Vagina (tissue), 2 donors: ENCODE results near the gene SPINT2. TPM values are rescaled to one million over a fixed set of nuclear protein-coding genes. Genes with fewer than 3 reads are reported as not detected.

Experiments
- DNase-seq, 2 donors: peaks; one replicate each; pipeline ENCODE4 v3.0.0-alpha.2; 2017; ENCODE audit errors: extremely low spot score in 2 of 2
- H3K27ac ChIP-seq: fragments of 200-600 bp; sonication (generic); one replicate; pipeline ENCODE4 v1.5.1; 2019
- H3K27me3 ChIP-seq: fragments of 200-600 bp; sonication (generic); one replicate; pipeline ENCODE4 v1.5.1; 2019
- H3K36me3 ChIP-seq, 2 donors: fragments of 200-600 bp; sonication (generic); one replicate each; pipeline ENCODE4 v1.5.1; 2017 to 2019
- H3K4me1 ChIP-seq: fragments of 200-600 bp; sonication (generic); one replicate; pipeline ENCODE4 v1.5.1; 2019
- H3K4me3 ChIP-seq, 2 donors: fragments of 200-600 bp; sonication (generic); 1 replicate in 1 of 2; 2 replicates in 1 of 2; pipeline ENCODE4 v1.5.1; 2016 to 2019
- H3K9me3 ChIP-seq: fragments of 200-600 bp; sonication (generic); one replicate; pipeline ENCODE4 v1.5.1; 2019
- POLR2A ChIP-seq, 2 donors: fragments of 450-650 bp; IDR thresholded peaks; one replicate each; pipeline ENCODE4 v1.6.1; 2017; ENCODE audit warnings: antibody characterized with exemption in 2 of 2, mild to moderate bottlenecking in 2 of 2, moderate library complexity in 2 of 2
- POLR2AphosphoS5 ChIP-seq, 2 donors: sonication (generic); formaldehyde crosslinking; IDR thresholded peaks; one replicate each; pipeline ENCODE4 v1.9.0; 2017; ENCODE audit warnings: antibody characterized with exemption in 2 of 2, mild to moderate bottlenecking in 2 of 2, low read depth in 1 of 2; ENCODE audit not compliant: insufficient read depth in 1 of 2
- intact Hi-C: fragments of 100-400 bp; cut with DNase I; formaldehyde crosslinking; loops from one replicate; pipeline ENCODE4 v1.15.1; 2023
- total RNA-seq: library from RNA; depleted of rRNA; stranded (reverse); fragments of >200 nt; gene quantifications from one replicate; pipeline ENCODE4 v1.2.3, GENCODE V29; 2016
- TF ChIP-seq, protein P1 (sequence below), 3 experiments: fragments of 450-650 bp in 2 of 3; fragments of 200-600 bp in 1 of 3; sonication (generic) in 1 of 3; IDR thresholded peaks; one replicate each; pipeline ENCODE4 v1.5.1; 2017 to 2019; ENCODE audit warnings: antibody characterized with exemption in 3 of 3, mild to moderate bottlenecking in 2 of 3, moderate library complexity in 2 of 3

SPINT2 gene, protein sequence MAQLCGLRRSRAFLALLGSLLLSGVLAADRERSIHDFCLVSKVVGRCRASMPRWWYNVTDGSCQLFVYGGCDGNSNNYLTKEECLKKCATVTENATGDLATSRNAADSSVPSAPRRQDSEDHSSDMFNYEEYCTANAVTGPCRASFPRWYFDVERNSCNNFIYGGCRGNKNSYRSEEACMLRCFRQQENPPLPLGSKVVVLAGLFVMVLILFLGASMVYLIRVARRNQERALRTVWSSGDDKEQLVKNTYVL
- total RNA-seq: 174 TPM

DNA sequence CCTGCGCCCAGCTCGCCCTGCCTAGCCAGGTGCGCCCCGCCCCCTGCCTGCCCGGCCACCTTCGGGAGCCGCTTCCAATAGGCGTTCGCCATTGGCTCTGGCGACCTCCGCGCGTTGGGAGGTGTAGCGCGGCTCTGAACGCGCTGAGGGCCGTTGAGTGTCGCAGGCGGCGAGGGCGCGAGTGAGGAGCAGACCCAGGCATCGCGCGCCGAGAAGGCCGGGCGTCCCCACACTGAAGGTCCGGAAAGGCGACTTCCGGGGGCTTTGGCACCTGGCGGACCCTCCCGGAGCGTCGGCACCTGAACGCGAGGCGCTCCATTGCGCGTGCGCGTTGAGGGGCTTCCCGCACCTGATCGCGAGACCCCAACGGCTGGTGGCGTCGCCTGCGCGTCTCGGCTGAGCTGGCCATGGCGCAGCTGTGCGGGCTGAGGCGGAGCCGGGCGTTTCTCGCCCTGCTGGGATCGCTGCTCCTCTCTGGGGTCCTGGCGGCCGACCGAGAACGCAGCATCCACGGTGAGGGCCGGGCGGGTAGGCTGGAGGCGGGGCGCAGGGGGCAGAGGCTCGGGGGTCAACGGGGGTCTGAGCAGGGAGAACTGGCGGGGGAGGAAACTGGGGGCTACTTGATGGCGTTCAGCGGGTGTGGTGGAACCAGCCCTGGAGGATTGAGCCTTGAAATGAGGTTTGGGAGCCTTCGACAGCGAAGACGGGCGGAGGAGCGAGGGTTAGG lies at the start of gene SPINT2:
Gene SPINT2, plus strand, starts transcription at position 88 of the 727 bp plus-strand sequence. Its CDS starts 320 bp downstream, at position 408.
- H3K4me1 ChIP-seq: peaks cover 38% of the 10 kb centered on the region
- H3K4me3 ChIP-seq: peak within 1 kb of the TSS; percentile 61 to 76
- TF ChIP-seq, protein P1, sequence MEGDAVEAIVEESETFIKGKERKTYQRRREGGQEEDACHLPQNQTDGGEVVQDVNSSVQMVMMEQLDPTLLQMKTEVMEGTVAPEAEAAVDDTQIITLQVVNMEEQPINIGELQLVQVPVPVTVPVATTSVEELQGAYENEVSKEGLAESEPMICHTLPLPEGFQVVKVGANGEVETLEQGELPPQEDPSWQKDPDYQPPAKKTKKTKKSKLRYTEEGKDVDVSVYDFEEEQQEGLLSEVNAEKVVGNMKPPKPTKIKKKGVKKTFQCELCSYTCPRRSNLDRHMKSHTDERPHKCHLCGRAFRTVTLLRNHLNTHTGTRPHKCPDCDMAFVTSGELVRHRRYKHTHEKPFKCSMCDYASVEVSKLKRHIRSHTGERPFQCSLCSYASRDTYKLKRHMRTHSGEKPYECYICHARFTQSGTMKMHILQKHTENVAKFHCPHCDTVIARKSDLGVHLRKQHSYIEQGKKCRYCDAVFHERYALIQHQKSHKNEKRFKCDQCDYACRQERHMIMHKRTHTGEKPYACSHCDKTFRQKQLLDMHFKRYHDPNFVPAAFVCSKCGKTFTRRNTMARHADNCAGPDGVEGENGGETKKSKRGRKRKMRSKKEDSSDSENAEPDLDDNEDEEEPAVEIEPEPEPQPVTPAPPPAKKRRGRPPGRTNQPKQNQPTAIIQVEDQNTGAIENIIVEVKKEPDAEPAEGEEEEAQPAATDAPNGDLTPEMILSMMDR (IDR thresholded peaks at IDR 0.05): no peak
- TF ChIP-seq POLR2A (IDR thresholded peaks at IDR 0.05) (peak in 1 of 2 donors; percentile 53), POLR2AphosphoS5 (IDR thresholded peaks at IDR 0.05; ENCODE audit: insufficient read depth in 1 of 2, low read depth in 1 of 2) (peak in 1 of 2 donors; percentile 77)
- no peaks in the 10 kb centered on the region for H3K27me3 ChIP-seq
- no peaks in the 10 kb centered on the region for H3K36me3 ChIP-seq
- no peak for DNase-seq
- peak within 1 kb of the TSS; percentile 87 for H3K27ac ChIP-seq
- intact Hi-C loops: no loop called here
- H3K9me3 ChIP-seq: no peaks in the 10 kb centered on the region

DNA sequence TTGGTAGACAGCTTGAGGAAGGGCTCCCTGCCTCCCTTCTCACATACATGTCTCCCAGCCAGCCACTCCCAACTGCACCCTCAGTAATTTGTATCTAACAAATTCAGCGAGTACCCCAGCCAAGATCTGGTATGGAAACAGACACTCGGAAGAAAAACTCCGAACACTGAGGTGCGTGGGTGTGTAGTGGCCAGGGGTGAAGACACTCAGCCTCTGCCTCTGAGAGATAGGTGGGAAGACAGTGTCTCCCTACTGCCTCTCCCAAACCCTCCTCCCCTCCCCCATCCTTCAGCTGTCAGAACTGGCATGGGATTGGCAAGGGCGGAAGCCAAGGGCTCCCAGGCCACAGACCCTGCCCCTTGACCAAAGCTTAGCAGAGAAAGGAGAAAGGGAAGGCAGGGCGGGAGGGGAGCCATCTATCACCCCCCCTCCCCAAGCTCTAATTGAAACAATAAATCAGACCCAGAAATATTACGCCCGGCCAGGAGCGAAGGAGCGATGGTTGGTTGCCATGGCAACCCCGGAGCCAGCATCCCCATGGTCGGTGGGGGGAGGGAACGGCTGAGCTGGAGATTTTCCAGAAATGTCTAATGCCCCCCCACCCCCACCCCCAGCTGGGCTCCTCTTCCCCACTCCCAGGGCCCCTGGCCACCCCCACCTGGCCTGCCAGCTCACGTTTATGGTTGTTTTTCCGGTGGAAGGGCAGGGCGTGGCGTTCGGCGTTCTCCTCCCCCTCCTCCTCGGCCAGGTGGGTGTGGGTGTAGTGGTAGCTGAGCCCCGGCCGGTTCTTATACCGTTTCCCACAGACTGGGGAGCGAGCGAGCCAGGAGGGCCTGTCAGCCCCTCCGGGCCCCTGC lies 47.4 kb upstream of the SPINT2 start:
- H3K36me3 ChIP-seq: no peaks in the 10 kb centered on the region
- no peak overlapping the region for H3K4me3 ChIP-seq
- no peaks in the 10 kb centered on the region for H3K4me1 ChIP-seq
- no peaks in the 10 kb centered on the region for H3K9me3 ChIP-seq
- TF ChIP-seq, protein P1 (IDR thresholded peaks at IDR 0.05): no peak
- TF ChIP-seq POLR2A (IDR thresholded peaks at IDR 0.05) (no peak), POLR2AphosphoS5 (IDR thresholded peaks at IDR 0.05; ENCODE audit: insufficient read depth in 1 of 2, low read depth in 1 of 2) (no peak)
- no peak for DNase-seq
- H3K27ac ChIP-seq: no peak overlapping the region
- intact Hi-C loops: no loop called here
- H3K27me3 ChIP-seq: no peaks in the 10 kb centered on the region

DNA sequence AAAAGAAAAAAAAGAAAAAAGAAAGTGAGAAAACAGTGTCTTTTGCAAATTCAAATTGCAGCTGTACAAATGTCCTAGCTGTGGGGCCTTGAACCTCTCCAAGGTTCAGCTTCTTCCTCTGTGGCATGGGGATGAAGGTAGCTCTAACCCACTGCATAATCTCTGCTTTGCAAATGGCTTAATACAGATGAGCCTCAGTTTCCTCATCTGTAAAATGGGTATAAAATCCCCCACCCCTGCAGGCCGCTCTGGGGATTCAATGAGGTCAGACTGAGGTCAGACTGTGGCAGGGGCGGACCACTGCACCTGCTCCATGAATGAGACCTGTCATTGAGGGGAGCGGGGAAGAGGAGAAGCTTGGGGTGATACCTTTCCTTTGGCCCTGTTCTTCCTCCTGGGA lies 46.2 kb upstream of the SPINT2 start:
- no peak for DNase-seq
- H3K27ac ChIP-seq: no peak overlapping the region
- H3K4me3 ChIP-seq: no peak overlapping the region
- no peaks in the 10 kb centered on the region for H3K4me1 ChIP-seq
- no peaks in the 10 kb centered on the region for H3K36me3 ChIP-seq
- H3K27me3 ChIP-seq: peaks cover 3% of the 10 kb centered on the region
- TF ChIP-seq, protein P1 (IDR thresholded peaks at IDR 0.05): no peak
- TF ChIP-seq POLR2AphosphoS5 (IDR thresholded peaks at IDR 0.05; ENCODE audit: insufficient read depth in 1 of 2, low read depth in 1 of 2) (no peak), POLR2A (IDR thresholded peaks at IDR 0.05) (no peak)
- no peaks in the 10 kb centered on the region for H3K9me3 ChIP-seq
- intact Hi-C loops: no loop called here

DNA sequence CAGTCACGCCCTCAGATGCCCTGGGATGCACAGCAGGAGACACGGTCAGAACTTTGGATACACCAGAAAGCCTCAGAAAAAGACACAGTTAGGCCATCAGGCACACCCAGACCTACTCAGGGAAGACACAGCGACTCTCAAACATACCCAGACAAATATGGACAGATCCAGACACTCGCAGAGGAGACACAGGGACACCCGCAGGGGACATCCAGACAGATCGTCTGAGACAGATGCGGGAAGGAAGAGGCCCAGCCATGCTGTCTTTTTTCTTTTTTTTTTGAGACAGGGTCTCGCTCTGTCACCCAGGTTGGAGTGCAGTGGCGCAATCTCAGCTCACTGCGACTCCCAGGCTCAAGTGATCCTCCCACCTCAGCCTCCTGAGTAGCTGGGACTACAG lies 45.2 kb upstream of the SPINT2 start:
- no peak for DNase-seq
- TF ChIP-seq, protein P1 (IDR thresholded peaks at IDR 0.05): no peak
- TF ChIP-seq POLR2AphosphoS5 (IDR thresholded peaks at IDR 0.05; ENCODE audit: insufficient read depth in 1 of 2, low read depth in 1 of 2): no peak
- no peak for TF ChIP-seq POLR2A (IDR thresholded peaks at IDR 0.05)
- intact Hi-C loops: no loop called here
- H3K27me3 ChIP-seq: peaks cover 10% of the 10 kb centered on the region
- no peak overlapping the region for H3K27ac ChIP-seq
- H3K9me3 ChIP-seq: no peaks in the 10 kb centered on the region
- H3K4me1 ChIP-seq: peaks cover 7% of the 10 kb centered on the region
- H3K36me3 ChIP-seq: no peaks in the 10 kb centered on the region
- H3K4me3 ChIP-seq: no peak overlapping the region
